PC-3 (cell line): Measurements from ENCODE around the gene P2RY8.

ENCODE experiments used
- EZH2 ChIP-seq: fragments of 300-600 bp; sonication (generic); IDR thresholded peaks from one replicate; pipeline ENCODE4 v1.6.1; 2017; ENCODE audit warnings: antibody characterized with exemption, mild to moderate bottlenecking, low read length; ENCODE audit not compliant: unreplicated experiment
- EZH2phosphoT487 ChIP-seq: fragments of 300-600 bp; sonication (generic); IDR thresholded peaks from 2 replicates; pipeline ENCODE4 v1.6.1; 2018; ENCODE audit warnings: mild to moderate bottlenecking, antibody characterized with exemption, low read length, borderline replicate concordance
- TF ChIP-seq, protein P1 (sequence below): fragments of 300-600 bp; sonication (generic); conservative IDR thresholded peaks from 2 replicates; pipeline ENCODE4 v1.5.1; 2017; ENCODE audit warnings: antibody characterized with exemption, low read depth, mild to moderate bottlenecking, low read length

- TF ChIP-seq, protein P1, sequence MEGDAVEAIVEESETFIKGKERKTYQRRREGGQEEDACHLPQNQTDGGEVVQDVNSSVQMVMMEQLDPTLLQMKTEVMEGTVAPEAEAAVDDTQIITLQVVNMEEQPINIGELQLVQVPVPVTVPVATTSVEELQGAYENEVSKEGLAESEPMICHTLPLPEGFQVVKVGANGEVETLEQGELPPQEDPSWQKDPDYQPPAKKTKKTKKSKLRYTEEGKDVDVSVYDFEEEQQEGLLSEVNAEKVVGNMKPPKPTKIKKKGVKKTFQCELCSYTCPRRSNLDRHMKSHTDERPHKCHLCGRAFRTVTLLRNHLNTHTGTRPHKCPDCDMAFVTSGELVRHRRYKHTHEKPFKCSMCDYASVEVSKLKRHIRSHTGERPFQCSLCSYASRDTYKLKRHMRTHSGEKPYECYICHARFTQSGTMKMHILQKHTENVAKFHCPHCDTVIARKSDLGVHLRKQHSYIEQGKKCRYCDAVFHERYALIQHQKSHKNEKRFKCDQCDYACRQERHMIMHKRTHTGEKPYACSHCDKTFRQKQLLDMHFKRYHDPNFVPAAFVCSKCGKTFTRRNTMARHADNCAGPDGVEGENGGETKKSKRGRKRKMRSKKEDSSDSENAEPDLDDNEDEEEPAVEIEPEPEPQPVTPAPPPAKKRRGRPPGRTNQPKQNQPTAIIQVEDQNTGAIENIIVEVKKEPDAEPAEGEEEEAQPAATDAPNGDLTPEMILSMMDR: no peak
- no peak for TF ChIP-seq EZH2
- no peak for TF ChIP-seq EZH2phosphoT487
Observed at GRCh38 chrX:1442724-1443367, 94.1 kb downstream of the P2RY8 start.
